ENCODE data around the gene AUH.
"Not testable (repeated sequence)": the region's sequence is repeated elsewhere in the genome, so short reads cannot be mapped to it uniquely, and the experiment has no call there.

The AUH gene

DNA sequence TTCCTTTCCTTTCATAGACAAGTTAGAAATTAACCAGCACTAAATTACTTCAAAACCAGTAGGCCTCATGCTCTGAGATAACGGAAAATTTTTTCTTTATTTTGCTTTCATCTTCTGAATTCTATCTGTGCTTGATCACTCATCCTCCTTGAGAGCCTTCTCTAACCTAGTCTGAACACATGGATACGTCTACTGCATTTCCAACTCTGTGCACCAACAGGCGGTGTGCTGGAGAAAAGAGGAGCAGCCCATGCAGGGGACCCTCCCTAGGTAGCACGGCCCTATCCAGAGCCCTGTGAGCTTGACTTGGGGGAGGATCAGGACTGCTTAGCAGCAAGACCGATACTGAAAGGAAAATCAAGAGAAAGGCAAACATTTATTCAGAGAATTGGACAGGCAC lies 149.8 kb downstream of the AUH start:
- in situ Hi-C loops (cut with MboI; ENCODE audit: low sequenced_read_pairs), result no loop called here

DNA sequence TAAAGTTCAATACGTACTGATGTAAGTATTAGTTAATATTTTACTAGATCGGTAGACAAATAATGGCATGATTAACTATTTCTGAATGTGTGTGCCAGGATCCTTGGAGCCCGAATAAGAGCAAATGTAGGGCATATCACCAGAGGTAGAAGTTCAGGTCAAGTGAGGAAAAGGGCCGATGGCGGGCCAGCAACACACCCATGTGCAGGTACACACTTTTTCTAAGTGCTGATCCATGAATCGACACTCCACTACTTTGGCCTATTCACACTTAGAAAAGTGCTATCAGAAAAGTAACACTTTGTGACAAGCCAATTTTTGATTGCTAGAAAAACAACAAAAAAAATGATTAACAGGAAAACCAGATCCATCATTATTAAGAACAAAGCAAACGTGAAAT lies 150.3 kb downstream of the AUH start:
- in situ Hi-C loops (cut with MboI; ENCODE audit: low sequenced_read_pairs), result no loop called here

DNA sequence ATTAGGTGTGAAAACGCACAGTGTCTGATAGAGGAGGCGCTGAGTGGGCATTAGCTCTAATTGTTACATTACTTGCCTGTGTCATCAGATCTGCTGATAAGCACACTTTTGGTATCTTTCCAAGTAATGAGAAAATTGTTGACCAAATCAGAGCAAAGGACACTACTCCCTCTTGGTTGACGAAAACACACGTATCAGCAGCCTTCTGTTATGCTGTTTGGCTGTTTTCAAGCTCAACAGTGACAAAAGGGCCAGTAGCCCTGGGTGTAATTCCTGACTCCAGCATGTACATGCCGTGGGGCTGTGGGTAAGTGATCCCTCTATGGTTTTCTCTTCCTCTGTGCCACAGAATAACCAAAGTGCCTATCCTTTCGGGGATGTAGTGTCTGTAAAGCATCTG lies 151.4 kb downstream of the AUH start:
- in situ Hi-C loops (cut with MboI; ENCODE audit: low sequenced_read_pairs), result no loop called here

DNA sequence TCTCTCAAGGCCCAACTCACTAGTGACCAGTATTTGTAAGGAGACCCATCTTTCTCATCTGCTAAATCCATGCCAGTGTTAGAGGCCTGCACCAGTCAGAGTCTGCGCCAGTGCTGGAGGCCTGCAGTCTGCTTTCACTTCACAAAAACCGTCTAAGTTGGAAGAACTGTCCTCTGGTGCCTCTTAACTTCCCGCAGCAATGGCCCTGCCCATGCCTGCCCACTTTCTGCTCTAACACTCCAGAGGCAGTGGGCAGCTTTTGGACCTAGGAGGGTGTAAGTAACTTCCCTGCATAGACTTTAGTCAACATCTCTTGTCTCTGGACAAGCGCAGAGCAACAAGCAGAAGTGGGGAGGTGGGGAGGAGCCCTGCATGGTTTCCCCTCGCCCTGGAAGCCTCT lies 152.9 kb downstream of the AUH start:
- in situ Hi-C loops (cut with MboI; ENCODE audit: low sequenced_read_pairs), result no loop called here

DNA sequence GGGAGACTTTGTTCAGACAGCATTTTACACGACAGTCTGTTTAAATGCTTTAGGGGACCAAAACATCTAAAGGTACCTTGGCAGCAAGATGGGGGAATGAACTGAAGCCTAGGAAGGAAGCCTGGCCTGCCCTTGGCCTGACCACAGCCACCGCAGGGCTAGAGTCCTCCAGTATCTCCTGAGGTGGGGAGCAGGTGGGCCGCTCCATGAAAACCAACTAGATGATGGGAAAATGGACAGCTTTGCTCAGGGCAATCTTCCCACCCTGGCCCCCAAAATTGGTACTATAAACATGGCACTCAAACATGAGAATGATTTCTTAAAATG lies 153.3 kb downstream of the AUH start:
- in situ Hi-C loops (cut with MboI; ENCODE audit: low sequenced_read_pairs), result no loop called here

DNA sequence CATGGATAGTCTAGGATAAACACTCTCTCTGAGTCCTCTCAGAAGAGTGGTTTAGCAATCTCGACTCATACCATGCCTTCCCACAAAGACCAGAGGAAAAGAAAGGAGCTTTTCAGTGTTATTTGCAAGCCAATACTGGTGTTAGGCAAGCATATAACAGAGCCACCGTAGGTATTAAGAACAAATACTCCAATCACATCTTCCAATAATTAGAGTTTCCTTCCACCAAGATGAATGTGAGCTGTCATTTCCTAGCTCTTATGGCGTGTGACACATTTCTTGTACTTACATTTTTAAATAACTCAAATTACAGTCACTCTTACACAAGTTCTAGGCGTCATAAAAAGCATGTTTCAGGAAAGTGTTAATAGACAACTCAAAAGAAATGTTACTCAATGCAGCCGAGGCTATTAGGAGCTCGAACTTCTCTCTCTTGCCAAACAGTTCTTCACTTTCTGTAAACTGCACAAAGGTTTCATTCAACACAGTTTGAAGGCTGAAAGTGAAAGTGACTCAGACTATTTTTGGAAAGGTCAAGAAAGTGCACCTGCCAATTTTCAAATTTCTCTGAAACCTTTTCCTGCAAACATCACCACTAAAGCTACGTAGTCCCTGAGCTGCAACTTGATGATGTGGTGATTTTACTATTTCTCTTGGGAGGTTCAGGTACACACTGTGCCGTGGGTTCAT lies 153.8 kb downstream of the AUH start:
- in situ Hi-C loops (cut with MboI; ENCODE audit: low sequenced_read_pairs), result no loop called here

DNA sequence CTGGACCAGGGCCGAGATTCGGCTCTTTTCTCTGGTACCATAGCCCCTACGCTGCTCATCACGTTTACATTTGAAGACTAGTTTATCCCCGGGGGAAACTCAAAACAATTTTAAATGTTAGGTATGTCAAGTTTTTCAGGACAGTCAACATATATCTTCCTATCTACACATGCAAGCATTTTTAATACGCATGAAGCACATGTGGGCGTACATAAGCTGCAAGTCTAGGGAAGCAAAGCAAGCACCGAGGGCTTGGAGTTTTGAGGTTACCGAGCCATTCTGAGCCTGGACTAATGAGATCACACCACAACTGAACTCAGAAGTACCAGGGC lies 154.4 kb downstream of the AUH start:
- in situ Hi-C loops (cut with MboI; ENCODE audit: low sequenced_read_pairs), result no loop called here

DNA sequence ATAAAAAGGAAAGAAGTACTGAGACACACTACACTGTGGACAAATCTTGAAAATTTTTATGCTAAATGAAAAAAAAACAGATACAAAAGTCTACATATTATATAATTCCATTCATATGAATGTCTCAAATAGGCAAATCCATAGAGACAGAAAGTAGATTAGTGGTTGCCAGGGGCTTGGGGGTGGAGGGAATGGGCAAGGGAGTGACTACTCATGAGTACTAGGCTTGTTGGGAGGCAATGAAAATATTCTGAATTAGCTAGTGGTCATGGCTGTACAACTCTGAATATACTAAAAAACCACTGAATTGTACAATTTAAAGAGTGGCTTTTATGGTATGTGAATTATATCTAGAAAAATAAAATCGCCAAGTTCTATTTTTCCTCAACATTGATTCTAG lies 154.9 kb downstream of the AUH start:
- in situ Hi-C loops (cut with MboI; ENCODE audit: low sequenced_read_pairs), result no loop called here

DNA sequence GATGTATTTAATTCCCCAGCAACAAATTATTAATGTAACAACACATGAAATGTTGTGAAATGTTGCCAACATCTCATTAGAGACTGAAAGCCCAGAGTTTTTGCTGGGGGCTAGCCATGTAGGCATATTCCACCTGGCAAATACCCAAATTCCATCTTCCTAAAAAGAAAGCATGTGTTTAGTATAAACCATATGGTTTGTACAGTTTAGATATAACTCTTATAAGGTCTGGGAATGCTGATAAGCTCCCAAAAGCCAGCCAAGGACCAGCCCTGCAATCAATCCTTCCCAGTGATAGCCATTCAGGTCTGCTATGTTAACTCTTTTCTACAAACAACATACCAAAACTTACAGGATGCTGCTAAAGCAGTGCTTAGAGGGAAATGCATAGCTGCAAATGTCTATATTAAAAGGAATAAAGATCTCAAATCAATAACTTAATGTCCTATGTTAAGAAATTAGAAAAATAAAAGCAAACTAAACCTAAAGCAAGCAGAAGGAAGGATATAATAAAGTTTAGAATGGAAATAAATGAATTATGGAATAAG lies 158.9 kb downstream of the AUH start:
- in situ Hi-C loops (cut with MboI; ENCODE audit: low sequenced_read_pairs), result no loop called here

DNA sequence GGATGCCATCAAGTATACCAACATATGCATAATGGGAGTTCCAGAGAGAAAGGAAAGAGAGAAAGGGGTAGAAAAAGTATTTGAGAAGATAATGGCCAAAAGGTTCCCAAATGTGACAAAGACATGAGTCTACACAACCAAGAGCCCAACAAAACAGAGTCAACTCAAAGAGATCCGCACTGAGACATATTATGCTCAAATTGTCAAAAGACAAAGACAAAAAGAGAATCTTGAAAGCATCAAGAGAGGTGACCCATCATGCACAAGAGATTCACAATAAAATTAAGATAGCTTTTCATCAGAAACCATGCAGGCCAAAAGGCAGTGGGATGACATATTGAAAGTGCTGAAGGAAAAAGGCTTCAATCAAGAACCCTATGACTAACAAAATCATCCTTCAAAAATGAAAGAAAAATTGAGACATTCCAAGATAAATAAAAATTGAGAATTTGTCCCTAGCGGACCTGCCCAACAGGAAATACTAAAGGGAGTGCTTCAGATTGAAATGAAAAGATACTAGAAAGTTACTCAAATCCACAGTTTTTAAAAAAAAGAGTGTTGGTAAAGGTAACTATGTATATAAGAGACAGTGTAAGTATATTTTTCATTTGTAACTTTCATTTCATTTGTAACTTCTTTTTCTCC lies 160.9 kb downstream of the AUH start:
- in situ Hi-C loops (cut with MboI; ENCODE audit: low sequenced_read_pairs), result no loop called here

DNA sequence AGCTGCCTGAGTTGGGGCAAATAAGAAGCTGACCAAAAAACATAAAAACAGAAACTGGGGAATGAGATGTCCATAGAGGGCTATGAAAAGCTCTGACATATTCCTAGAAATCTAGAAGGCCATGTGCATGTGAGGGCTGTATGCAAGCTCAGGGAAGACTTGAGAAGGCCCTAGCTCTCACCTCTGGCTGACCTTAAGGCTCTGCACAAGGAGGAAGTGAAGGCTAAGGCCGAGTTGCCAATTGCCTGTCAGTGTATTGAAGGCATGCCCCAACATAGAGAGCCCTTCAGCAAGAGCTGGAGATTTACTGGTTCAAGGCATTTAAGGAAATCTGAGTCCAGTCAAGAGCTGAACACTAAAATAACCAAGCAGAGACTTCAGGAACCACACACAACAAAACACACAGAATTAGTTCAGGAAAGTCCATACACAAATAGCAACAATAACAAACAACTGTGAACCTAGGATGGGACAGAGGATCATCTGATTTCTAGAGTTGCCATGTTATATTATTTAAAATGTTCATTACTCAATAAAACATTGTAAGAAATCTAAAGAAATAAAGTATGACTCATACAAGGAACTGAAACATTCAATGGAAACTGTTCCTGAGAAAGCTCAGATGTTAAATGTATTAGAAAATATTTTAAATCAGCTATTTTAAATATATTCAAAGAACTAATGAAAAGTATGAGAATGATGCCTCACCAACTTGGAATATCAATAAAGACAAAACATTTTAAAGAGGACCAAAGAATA lies 161.8 kb downstream of the AUH start:
- in situ Hi-C loops (cut with MboI; ENCODE audit: low sequenced_read_pairs), result no loop called here

DNA sequence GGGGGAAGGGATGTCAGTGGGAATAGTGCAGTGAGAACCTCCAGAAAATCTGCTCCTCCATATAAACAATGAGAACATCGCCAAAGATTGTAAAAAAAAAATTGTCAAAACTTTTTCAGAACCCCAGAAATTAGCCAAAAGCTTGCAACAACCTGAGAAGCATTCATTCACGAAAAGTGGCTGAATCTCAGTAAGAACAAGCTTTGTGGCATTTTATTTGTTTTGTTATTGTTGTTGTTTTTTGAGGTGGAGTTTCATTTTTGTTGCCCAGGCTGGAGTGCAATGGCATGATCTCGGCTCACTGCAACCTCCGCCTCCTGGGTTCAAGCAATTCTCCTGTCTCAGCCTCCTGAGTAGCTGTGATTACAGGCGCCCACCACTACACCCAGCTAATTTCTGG lies 162.8 kb downstream of the AUH start:
- in situ Hi-C loops (cut with MboI; ENCODE audit: low sequenced_read_pairs), result not testable (repeated sequence)

DNA sequence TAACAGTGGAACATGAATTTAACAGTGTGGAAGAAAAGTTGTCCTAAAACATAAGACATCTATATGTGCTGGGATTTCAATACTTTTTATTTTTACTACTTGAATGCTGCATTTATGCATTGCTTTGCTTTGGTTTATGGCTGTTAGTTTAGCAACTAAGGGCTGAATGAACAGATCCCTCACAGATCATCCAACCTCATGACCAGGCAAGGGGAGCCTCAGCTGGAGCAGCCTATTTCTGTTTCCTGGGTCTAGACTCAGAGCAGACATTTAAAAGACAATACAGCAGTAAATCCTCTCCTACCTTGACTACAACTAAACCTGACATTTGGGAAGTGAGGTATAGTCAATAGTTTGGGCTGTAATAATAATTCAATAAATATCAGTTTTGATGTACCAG lies 163.3 kb downstream of the AUH start:
- in situ Hi-C loops (cut with MboI; ENCODE audit: low sequenced_read_pairs), result no loop called here

DNA sequence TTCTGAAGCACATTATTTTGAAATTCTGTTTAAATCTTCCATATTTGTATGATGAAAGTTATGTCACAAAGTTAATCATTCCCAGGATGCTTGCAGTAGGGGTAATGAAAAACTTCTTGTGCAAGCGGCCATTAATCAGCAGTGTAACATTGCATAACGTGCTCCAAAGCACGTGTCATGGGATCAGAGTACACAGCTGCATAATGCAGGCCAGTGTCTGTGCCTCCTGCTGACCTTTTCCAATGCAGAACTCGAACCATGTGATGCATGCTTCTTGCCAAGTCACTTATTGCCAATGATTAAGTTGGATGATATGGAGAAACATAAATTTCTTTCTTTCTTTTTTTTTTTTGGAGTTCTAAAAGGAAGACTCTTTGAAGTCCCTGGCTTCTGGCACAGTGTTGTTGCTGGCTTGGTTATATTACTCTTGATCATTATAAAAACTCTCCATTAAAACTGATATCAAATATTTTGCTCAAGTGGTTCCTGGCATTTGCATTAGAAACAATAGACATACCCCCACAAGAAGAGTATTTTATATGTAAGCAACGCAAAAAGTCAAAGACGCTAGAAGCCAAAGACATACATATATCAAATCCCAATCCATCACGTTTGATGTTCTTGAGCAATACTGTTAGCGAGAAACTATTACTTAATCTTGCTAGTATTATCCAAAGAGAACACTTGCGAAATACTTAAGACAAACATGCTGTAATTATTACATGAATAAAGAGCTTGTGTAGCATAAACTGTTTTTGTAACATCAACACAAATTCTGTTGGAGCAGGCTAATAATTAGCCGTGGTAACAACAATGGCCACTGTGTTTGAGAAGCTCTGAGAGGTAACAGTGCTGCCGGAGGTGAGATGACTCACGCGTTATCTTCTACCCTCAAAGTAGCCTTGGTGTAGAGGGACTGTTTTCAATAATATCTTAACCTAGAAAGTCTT lies 164.2 kb downstream of the AUH start:
- in situ Hi-C loops (cut with MboI; ENCODE audit: low sequenced_read_pairs), result no loop called here

DNA sequence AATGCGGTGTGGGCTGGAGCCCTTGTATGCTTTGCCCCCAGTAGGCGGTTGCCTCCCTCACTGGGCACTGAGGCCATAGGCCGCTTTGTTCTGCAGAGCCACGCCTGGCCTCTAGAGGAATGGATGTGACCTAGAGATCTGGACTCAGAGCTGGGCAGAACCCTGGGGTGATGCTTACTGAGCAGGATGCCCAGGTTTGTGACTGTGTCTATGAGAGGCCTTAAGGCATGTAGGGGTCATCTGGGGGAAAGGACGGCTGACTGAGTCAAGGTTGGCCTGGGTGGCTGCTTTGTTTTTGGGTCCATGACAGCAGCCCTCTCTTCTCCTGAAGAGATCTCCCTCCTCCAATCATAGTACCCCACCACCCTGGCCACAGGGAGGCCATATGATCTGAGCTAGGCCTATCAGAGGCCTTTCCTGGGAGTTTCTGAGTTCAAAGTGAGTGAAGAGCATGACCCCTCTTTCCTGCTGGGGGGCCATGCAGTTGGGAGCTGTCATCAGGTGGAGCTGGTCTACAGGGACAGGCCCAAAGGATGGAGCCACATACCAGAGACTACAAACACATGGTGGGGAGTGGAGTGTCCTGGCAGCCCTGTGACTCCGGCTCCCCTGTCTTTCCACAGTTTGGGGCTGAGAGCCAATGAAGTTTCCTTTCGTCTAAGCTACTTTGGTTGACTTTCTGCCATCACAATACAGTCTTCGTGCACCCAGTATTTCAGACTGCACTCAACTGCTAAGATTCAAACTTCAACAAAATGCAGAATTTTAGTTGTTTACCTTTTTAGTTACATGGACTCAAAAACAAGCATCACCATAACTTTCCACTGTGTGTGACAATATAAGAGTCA lies 165.4 kb downstream of the AUH start:
- in situ Hi-C loops (cut with MboI; ENCODE audit: low sequenced_read_pairs), result no loop called here

DNA sequence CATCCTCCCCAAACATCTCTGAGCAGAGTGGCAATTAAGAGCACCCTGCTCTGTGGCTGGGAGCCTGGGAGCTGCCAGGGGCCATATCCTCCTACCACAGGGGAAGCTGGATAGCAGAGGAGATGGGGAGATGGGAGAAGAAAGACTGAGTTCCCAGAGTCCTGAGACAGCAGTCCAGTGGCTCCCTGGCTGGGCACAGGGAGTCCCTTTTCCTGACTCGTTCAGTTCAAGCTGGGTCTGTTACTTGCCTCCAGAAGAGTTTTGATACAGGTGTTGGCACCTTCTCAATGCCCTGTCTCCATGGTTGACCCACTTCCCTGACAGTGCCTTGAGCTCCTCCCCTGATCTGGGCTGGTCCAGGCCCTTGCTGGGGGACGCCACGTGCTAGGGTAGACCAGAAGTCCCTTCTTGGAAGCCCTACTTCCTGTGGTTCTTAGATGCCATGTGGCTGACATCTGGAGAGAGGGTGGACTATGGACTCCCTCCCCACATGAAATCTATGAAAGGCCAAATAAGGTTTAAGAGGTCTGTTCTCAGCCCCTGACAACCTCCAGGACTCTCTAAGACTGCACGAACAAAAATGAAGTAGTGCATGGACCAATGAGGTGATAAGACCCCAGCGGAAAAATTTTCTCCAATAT lies 166.2 kb downstream of the AUH start:
- in situ Hi-C loops (cut with MboI; ENCODE audit: low sequenced_read_pairs), result no loop called here

DNA sequence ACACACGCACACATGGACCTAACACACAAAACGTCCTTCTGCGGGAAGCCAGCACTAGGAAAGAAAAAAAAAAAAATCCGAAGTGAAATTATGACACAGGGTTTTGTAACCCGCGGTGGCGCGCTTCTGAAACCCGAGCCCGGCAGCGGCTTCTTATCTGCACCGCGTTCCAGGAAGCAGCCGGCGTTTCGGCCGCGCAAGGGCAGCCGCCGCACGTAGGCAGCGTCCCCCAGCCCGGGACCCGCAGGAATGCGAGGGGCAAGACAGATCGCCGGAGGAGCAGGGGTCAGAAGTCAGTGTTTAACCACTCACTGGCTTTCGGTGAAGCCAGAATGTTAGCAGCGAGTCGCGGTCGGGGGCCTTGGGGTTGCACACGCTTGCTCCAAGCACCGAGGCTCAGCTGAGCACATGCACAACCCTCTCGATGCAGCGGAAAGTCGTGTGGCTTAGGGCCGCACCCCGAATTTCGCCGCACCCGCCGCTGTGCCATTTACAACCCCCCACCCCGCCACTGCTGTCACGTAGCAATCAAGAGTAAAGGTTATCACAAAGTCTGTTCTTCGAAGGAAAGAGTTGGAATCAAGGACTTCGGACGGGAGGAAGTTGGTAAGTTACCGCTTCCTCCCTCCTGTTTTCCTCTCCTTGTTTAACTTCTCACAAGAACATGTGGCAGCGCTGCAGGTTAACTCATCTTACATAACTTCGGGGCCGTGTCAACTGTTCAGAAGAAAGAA lies 167.9 kb downstream of the AUH start:
- in situ Hi-C loops (cut with MboI; ENCODE audit: low sequenced_read_pairs), result no loop called here

DNA sequence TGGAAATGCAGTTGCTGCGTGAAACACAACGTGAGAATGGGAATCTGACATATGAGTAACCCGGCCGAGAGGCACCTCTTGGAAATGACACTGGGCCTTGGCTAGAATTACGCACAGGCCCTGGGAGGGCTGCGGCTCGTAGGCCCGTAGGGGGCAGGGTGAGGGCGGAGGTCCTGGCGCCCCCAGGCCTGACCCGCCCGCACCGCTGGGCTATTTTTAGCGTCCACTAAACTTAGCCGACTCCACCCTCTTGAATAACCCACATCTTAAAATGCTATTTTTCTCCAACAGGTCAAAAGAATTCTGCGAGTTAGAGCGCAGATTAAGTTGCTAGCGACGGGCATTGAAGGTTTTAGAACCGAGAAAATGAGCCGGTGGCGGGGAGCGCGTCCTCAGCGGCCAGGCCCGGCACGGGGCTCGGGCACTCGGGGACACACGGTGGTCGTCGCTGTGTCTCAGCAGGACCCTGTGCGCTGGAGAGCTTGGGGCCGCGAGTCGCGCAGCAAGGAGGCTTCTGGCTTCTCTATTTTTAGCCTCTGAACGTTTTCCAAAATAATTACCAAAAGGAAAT lies 168.5 kb downstream of the AUH start:
- in situ Hi-C loops (cut with MboI; ENCODE audit: low sequenced_read_pairs), result no loop called here

Data from hTERT RPE-1 (cell line).